ENCODE data around the gene PSMC1.

Gene PSMC1

GRCh38 chr14:90302529-90303303, 46.4 kb downstream of the PSMC1 start:
- no peak for DNase-seq (ENCODE audit: low read depth in 2 of 2)

GRCh38 chr14:90303473-90303872, 47.1 kb downstream of the PSMC1 start:
- DNase-seq (ENCODE audit: low read depth in 2 of 2) = no peak

- DNase-seq (ENCODE audit: low read depth in 2 of 2) = no peak
These were observed 48.1 kb downstream of the PSMC1 start for GRCh38 chr14:90304502-90304901.

- no peak for DNase-seq (ENCODE audit: low read depth in 2 of 2)
These were observed 48.8 kb downstream of the PSMC1 start for GRCh38 chr14:90305176-90305601.

GRCh38 chr14:90308561-90308960, 52.2 kb downstream of the PSMC1 start:
- DNase-seq (ENCODE audit: low read depth in 2 of 2) = no peak

GRCh38 chr14:90317286-90317685, 60.9 kb downstream of the PSMC1 start:
- DNase-seq (ENCODE audit: low read depth in 2 of 2) = no peak

- no peak for DNase-seq (ENCODE audit: low read depth in 2 of 2)
These were observed 61.7 kb downstream of the PSMC1 start for GRCh38 chr14:90318016-90318415.

- no peak for DNase-seq (ENCODE audit: low read depth in 2 of 2)
These were observed 62.8 kb downstream of the PSMC1 start for GRCh38 chr14:90319173-90319572.

GRCh38 chr14:90319634-90320541, 63.5 kb downstream of the PSMC1 start:
- DNase-seq (ENCODE audit: low read depth in 2 of 2) = no peak

GRCh38 chr14:90321891-90322290, 65.5 kb downstream of the PSMC1 start:
- DNase-seq (ENCODE audit: low read depth in 2 of 2) = no peak
